GM23338 (cell line): ENCODE results near the gene KCNJ10. TPM values are rescaled to one million over a fixed set of nuclear protein-coding genes. Genes with fewer than 3 reads are reported as not detected.

Experiments used
- ATAC-seq: fragments of 200-7000 bp; cut with Tn5 transposase; 3 replicates; pipeline ENCODE4 v1.9.1; 2020
- DNase-seq: peaks from one replicate; pipeline ENCODE4 v3.0.0-alpha.2; 2015; ENCODE audit warnings: low spot score
- H2AFZ ChIP-seq: fragments of 200-600 bp; sonication (generic); 2 replicates; pipeline ENCODE4 v1.8.0; 2016; ENCODE audit warnings: antibody characterized with exemption, mild to moderate bottlenecking, moderate library complexity
- H3F3A ChIP-seq: fragments of 200-600 bp; sonication (generic); replicated peaks from 2 replicates; pipeline ENCODE4 v1.8.0; 2017; ENCODE audit warnings: antibody characterized with exemption, mixed run types, low read depth
- H3K27ac ChIP-seq: fragments of 200-600 bp; sonication (generic); 2 replicates; pipeline ENCODE4 v1.6.1; 2016; ENCODE audit warnings: low read depth
- H3K27me3 ChIP-seq: fragments of 200-600 bp; sonication (generic); 2 replicates; pipeline ENCODE4 v1.8.0; 2016; ENCODE audit warnings: mild to moderate bottlenecking, mixed run types, moderate library complexity; ENCODE audit not compliant: insufficient read depth
- H3K36me3 ChIP-seq: fragments of 200-600 bp; sonication (generic); 2 replicates; pipeline ENCODE4 v1.8.0; 2016; ENCODE audit warnings: mild to moderate bottlenecking; ENCODE audit not compliant: insufficient read depth
- H3K4me1 ChIP-seq: fragments of 200-600 bp; sonication (generic); 2 replicates; pipeline ENCODE4 v1.8.0; 2016; ENCODE audit warnings: mild to moderate bottlenecking, moderate library complexity; ENCODE audit not compliant: insufficient read depth
- H3K4me2 ChIP-seq: fragments of 200-600 bp; sonication (generic); 2 replicates; pipeline ENCODE4 v1.7.1; 2017; ENCODE audit warnings: mixed run types
- H3K4me3 ChIP-seq: fragments of 200-600 bp; sonication (generic); 2 replicates; pipeline ENCODE4 v1.6.1; 2016; ENCODE audit warnings: mixed run types
- H3K79me2 ChIP-seq: fragments of 200-600 bp; sonication (generic); replicated peaks from 2 replicates; pipeline ENCODE4 v1.8.0; 2017; ENCODE audit warnings: mild to moderate bottlenecking; ENCODE audit not compliant: insufficient read depth
- H3K9me2 ChIP-seq: fragments of 200-600 bp; sonication (generic); 2 replicates; pipeline ENCODE4 v1.8.0; 2017; ENCODE audit not compliant: insufficient read depth
- H4K20me1 ChIP-seq: fragments of 200-600 bp; sonication (generic); replicated peaks from 2 replicates; pipeline ENCODE4 v1.8.0; 2017; ENCODE audit warnings: mild to moderate bottlenecking; ENCODE audit not compliant: insufficient read depth
- H3K27ac Mint-ChIP-seq: 2 replicates; pipeline ENCODE4 v1.8.0; 2020; ENCODE audit warnings: inconsistent platforms, mild to moderate bottlenecking, moderate library complexity, mixed read lengths
- H3K27me3 Mint-ChIP-seq: 3 replicates; pipeline ENCODE4 v1.8.0; 2022; ENCODE audit warnings: low read depth, mild to moderate bottlenecking, moderate library complexity, mixed read lengths, inconsistent platforms; ENCODE audit not compliant: insufficient read depth, poor library complexity
- H3K36me3 Mint-ChIP-seq: 3 replicates; pipeline ENCODE4 v1.8.0; 2021; ENCODE audit warnings: low read depth, mild to moderate bottlenecking, inconsistent platforms, moderate library complexity, mixed read lengths
- H3K4me1 Mint-ChIP-seq: 3 replicates; pipeline ENCODE4 v1.8.0; 2020; ENCODE audit warnings: mild to moderate bottlenecking, inconsistent platforms, mixed read lengths
- H3K4me3 Mint-ChIP-seq: 3 replicates; pipeline ENCODE4 v1.8.0; 2021; ENCODE audit warnings: moderate library complexity, mild to moderate bottlenecking, inconsistent platforms, mixed read lengths
- H3K9me3 Mint-ChIP-seq: 3 replicates; pipeline ENCODE4 v1.8.0; 2020; ENCODE audit warnings: moderate library complexity, mild to moderate bottlenecking, inconsistent platforms, mixed read lengths
- CREB1 ChIP-seq: fragments of 250-450 bp; sonication (Bioruptor Pico); IDR thresholded peaks from 2 replicates; pipeline ENCODE4 v1.5.0; 2020; ENCODE audit warnings: low read depth, mild to moderate bottlenecking, moderate library complexity
- CTCF ChIP-seq, 2 experiments: fragments of 200-600 bp in 1 of 2; sonication (generic) in 1 of 2; conservative IDR thresholded peaks; 2 replicates each; pipeline versions ENCODE4 v1.5.1 to v1.6.1; 2016 to 2017; ENCODE audit warnings: antibody characterized with exemption in 2 of 2, low read depth in 2 of 2, mild to moderate bottlenecking in 2 of 2, moderate library complexity in 1 of 2
- ETS1 ChIP-seq: IDR thresholded peaks from 2 replicates; pipeline ENCODE4 v1.6.1; 2016; ENCODE audit warnings: antibody characterized with exemption
- EZH2 ChIP-seq: fragments of 200-600 bp; sonication (generic); IDR thresholded peaks from one replicate; pipeline ENCODE4 v1.8.0; 2017; ENCODE audit warnings: antibody characterized with exemption, mild to moderate bottlenecking, low read depth; ENCODE audit not compliant: unreplicated experiment
- EZH2phosphoT487 ChIP-seq: fragments of 200-600 bp; sonication (generic); IDR thresholded peaks from one replicate; pipeline ENCODE4 v1.8.1; 2018; ENCODE audit warnings: antibody characterized with exemption; ENCODE audit not compliant: unreplicated experiment
- JUNB ChIP-seq: IDR thresholded peaks from one replicate; pipeline ENCODE4 v1.6.1; 2016; ENCODE audit warnings: antibody characterized with exemption; ENCODE audit not compliant: unreplicated experiment
- NANOG ChIP-seq: IDR thresholded peaks from 2 replicates; pipeline ENCODE4 v1.6.1; 2016; ENCODE audit warnings: antibody characterized with exemption, borderline replicate concordance
- POLR2AphosphoS5 ChIP-seq: IDR thresholded peaks from 2 replicates; pipeline ENCODE4 v1.6.1; 2016; ENCODE audit warnings: antibody characterized with exemption, low read depth
- STAT1 ChIP-seq: IDR thresholded peaks from one replicate; pipeline ENCODE4 v1.6.1; 2016; ENCODE audit warnings: antibody characterized with exemption; ENCODE audit not compliant: unreplicated experiment
- ZNF331 ChIP-seq: fragments of 250-450 bp; sonication (Bioruptor Pico); IDR thresholded peaks from 2 replicates; pipeline ENCODE4 v1.5.0; 2020; ENCODE audit warnings: low read depth, mild to moderate bottlenecking, moderate library complexity
- polyA plus RNA-seq: library from polyadenylated mRNA; unstranded; fragments of >200 nt; fragmentation: Nextera tagmentation; extraction: Ambion mirVana; gene quantifications from 2 replicates; pipeline ENCODE4 v1.2.1, GENCODE V29; 2016
- total RNA-seq: library from RNA; depleted of rRNA; stranded (reverse); fragments of >200 nt; shearing (Covaris generic); gene quantifications from 2 replicates; pipeline ENCODE4 v1.2.3, GENCODE V29; 2014

KCNJ10 gene
- total and polyA plus RNA-seq, 2 experiments from 2014 or later, result 1.4 to 2.8 TPM

DNA sequence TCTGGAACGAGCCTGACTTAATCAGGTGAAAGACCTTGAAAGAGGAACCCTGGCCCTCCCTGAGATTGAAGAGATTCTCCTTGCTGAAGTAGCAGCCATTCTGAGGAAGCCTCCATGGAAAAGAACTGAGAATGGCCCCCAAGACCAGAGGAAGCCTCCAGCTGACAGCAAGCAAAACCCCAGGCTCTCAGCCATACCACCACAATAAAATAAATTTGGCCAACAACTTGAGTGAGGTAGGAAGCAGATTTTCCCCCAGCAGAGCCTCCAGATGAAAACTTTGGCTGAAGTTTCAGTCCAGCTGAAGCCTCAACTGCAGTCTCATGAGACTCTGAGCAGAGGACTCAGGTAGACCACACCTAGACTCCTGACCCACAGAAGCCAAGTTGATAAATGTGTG, 82.0 kb downstream of the KCNJ10 start:
- Histone ChIP-seq H4K20me1 (no peaks in the 10 kb centered on the region), H3K4me2 (no peak overlapping the region), H3F3A (no peaks in the 10 kb centered on the region), H3K79me2 (no peaks in the 10 kb centered on the region), H3K36me3 (no peaks in the 10 kb centered on the region), H3K27ac (no peak overlapping the region), H3K4me3 (no peak overlapping the region), H2AFZ (no peak overlapping the region), H3K4me1 (peaks cover 13% of the 10 kb centered on the region), H3K9me2 (no peaks in the 10 kb centered on the region), H3K27me3 (no peaks in the 10 kb centered on the region)
- H3K9me3 Mint-ChIP-seq, result no peaks in the 10 kb centered on the region
- ATAC-seq (no peak), DNase-seq (no peak)
- TF ChIP-seq ZNF331 (CRISPR knock-in tag) (no peak), STAT1 (no peak), JUNB (no peak), EZH2 (no peak), CTCF (conservative IDR thresholded peaks at IDR 0.05; ENCODE audit: low read depth in 2 of 2) (no peak), ETS1 (no peak), EZH2phosphoT487 (no peak), NANOG (no peak), CREB1 (CRISPR knock-in tag) (no peak), POLR2AphosphoS5 (no peak)
- no peak overlapping the region for H3K27ac Mint-ChIP-seq
- no peaks in the 10 kb centered on the region for H3K36me3 Mint-ChIP-seq
- peaks cover 20% of the 10 kb centered on the region for H3K4me1 Mint-ChIP-seq
- no peaks in the 10 kb centered on the region for H3K27me3 Mint-ChIP-seq
- no peak overlapping the region for H3K4me3 Mint-ChIP-seq

DNA sequence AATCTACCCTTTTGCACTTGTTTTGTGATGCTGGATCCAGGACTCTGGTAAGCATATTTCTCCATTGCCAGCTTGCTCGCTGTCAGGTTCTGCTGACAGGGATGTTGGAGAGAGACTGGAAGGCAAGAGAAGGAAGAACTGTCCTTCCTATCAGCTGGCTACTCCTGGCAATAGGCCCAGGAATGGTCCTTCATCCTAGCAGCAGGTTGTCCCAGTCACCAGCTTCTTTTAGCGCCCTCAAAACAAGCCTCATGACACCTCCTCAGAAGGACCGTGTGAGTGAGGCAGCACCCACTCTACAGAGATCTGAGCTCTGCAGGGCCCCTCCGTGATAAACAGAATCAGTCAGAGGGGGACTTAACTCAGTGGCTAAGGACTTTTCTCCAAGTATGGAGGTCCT, 82.8 kb downstream of the KCNJ10 start:
- Histone ChIP-seq H3K4me2 (no peak overlapping the region), H3K27ac (no peak overlapping the region), H4K20me1 (no peaks in the 10 kb centered on the region), H3K79me2 (no peaks in the 10 kb centered on the region), H3K4me1 (peaks cover 8% of the 10 kb centered on the region; the same call in 1 of the 2 replicates), H3F3A (no peaks in the 10 kb centered on the region), H3K27me3 (no peaks in the 10 kb centered on the region), H3K9me2 (no peaks in the 10 kb centered on the region), H3K4me3 (no peak overlapping the region), H2AFZ (no peak overlapping the region), H3K36me3 (no peaks in the 10 kb centered on the region)
- Mint-ChIP-seq H3K9me3 (no peaks in the 10 kb centered on the region), H3K36me3 (no peaks in the 10 kb centered on the region), H3K27ac (no peak overlapping the region), H3K4me1 (peaks cover 20% of the 10 kb centered on the region), H3K4me3 (no peak overlapping the region), H3K27me3 (no peaks in the 10 kb centered on the region)
- DNase-seq (no peak), ATAC-seq (no peak)
- TF ChIP-seq ETS1, result no peak
- no peak for TF ChIP-seq NANOG
- no peak for TF ChIP-seq CTCF (conservative IDR thresholded peaks at IDR 0.05; ENCODE audit: low read depth in 2 of 2)
- no peak for TF ChIP-seq EZH2
- no peak for TF ChIP-seq POLR2AphosphoS5
- TF ChIP-seq STAT1, result no peak
- TF ChIP-seq CREB1 (CRISPR knock-in tag), result no peak
